Measurements from ENCODE around the gene PMEPA1. TPM values are rescaled to one million over a fixed set of nuclear protein-coding genes. Genes with fewer than 3 reads are reported as not detected.
"Not testable (repeated sequence)": the region's sequence is repeated elsewhere in the genome, so short reads cannot be mapped to it uniquely, and the experiment has no call there.

The PMEPA1 gene
- polyA plus RNA-seq, 2 of the 4 experiments (the other 2 are of a cell fraction) = 131 to 147 TPM

DNA sequence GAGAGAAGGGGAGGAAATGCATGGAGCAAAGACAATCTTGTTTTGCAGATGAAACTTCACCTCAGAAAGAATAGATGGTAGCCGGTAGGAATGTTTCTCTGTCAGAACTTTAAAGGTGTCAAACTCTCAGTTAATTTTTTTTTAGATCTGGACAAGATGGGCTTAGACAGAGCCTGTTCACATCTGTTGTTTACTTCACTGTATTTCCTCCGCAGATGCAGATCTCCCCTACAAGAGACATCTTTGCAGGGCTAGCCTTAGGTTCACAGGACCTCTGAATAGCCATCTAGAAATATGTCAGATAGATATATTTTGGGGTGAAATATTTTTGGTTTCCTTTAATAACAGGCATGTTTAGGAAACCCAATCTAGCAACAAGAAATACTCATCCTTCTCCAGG lies 77.5 kb downstream of the PMEPA1 start:
- FAIRE-seq = no peak
- ChIA-PET POLR2A (no interaction called here), CTCF (interaction anchor here (0.8 to 4.6 kb wide), 3 partner anchors 10 to 546 kb away, joined by 3 to 27 read pairs (median 3); no protein-coding TSS in a partner anchor)
- 89% methylated on average over 2 of the region's 2 CpGs for WGBS (ENCODE audit: missing lambda C conversion rate)
- H3K4me1 ChIP-seq = 0 out of 3 replicates have a peak, but pooled peaks cover 3% of the 10 kb centered on the region
- H3K4me2 ChIP-seq = no peak overlapping the region
- TF ChIP-seq CBX2 (IDR thresholded peaks at IDR 0.05; ENCODE audit: borderline replicate concordance, low read depth) (no peak), NPAS2 (CRISPR knock-in tag; IDR thresholded peaks at IDR 0.05; ENCODE audit: borderline replicate concordance) (no peak), ELK1 (IDR thresholded peaks at IDR 0.05; ENCODE audit: low read depth, low read length) (no peak), CEBPB (IDR thresholded peaks at IDR 0.05) (no peak), POLR2A (IDR thresholded peaks at IDR 0.05; ENCODE audit: low read length) (no peak), NR3C1 (IDR thresholded peaks at IDR 0.05) (no peak), MAX (IDR thresholded peaks at IDR 0.05) (no peak), KDM5A (IDR thresholded peaks at IDR 0.05) (no peak), BHLHE40 (IDR thresholded peaks at IDR 0.05; ENCODE audit: low read depth, low read length) (no peak), ESRRA (IDR thresholded peaks at IDR 0.05; ENCODE audit: borderline replicate concordance, low read length) (no peak), JUN (IDR thresholded peaks at IDR 0.05) (no peak), PBX3 (IDR thresholded peaks at IDR 0.05) (no peak), PHF8 (IDR thresholded peaks at IDR 0.05; ENCODE audit: borderline replicate concordance, low read depth) (no peak)
- no peak for DNase-seq (ENCODE audit: low read depth in 1 of 2, low spot score in 1 of 2)
- no peak for ATAC-seq
- no peak overlapping the region for H3K4me3 ChIP-seq
- H3K27ac ChIP-seq = no peak overlapping the region
- H3K9me3 ChIP-seq = peaks cover 13% of the 10 kb centered on the region

GRCh38 chr20:57630061-57630460 lies 79.8 kb downstream of the PMEPA1 start:
- Histone ChIP-seq H3K4me3 (no peak overlapping the region), H3K9me3 (no peaks in the 10 kb centered on the region; the same call in 2 of the 3 replicates), H3K4me1 (0 out of 3 replicates have a peak, but pooled peaks cover 3% of the 10 kb centered on the region), H3K4me2 (no peak overlapping the region), H3K27ac (no peak overlapping the region)
- 55% methylated on average over 4 of the region's 4 CpGs for WGBS (ENCODE audit: missing lambda C conversion rate)
- DNase-seq (ENCODE audit: low read depth in 1 of 2, low spot score in 1 of 2) (no peak), ATAC-seq (no peak), FAIRE-seq (no peak)
- TF ChIP-seq EHMT2 (IDR thresholded peaks at IDR 0.05; ENCODE audit: low read depth) = no peak
- no peak for TF ChIP-seq FOXS1 (CRISPR knock-in tag; IDR thresholded peaks at IDR 0.05)
- TF ChIP-seq ZFP36 (IDR thresholded peaks at IDR 0.05; ENCODE audit: borderline replicate concordance, partially characterized antibody) = no peak
- TF ChIP-seq EP300 (IDR thresholded peaks at IDR 0.05) = no peak
- TF ChIP-seq ATOH8 (CRISPR knock-in tag; IDR thresholded peaks at IDR 0.05; ENCODE audit: low read depth) = no peak
- TF ChIP-seq PHF8 (IDR thresholded peaks at IDR 0.05; ENCODE audit: borderline replicate concordance, low read depth) = no peak
- no peak for TF ChIP-seq TP53 (CRISPR knock-in tag; IDR thresholded peaks at IDR 0.05)
- ChIA-PET POLR2A (no interaction called here), CTCF (interaction anchor here (0.8 to 1.7 kb wide), 3 partner anchors 24 to 580 kb away, joined by 4 to 8 read pairs (median 4); no protein-coding TSS in a partner anchor)

DNA sequence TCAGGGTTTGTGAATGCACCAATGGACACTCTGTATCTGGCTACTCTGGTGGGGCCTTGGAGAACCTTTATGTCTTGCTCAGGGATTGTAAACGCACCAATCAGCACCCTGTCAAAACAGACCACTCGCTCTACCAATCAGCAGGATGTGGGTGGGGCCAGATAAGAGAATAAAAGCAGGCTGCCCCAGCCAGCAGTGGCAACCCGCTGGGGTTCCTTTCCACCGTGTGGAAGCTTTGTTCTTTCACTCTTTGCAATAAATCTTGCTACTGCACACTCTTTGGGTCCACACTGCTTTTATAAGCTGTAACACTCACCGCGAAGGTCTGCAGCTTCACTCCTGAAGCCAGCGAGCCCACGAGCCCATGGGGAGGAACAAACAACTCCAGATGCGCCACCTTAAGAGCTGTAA lies 80.3 kb downstream of the PMEPA1 start:
- ATAC-seq; DNase-seq (ENCODE audit: low read depth in 1 of 2, low spot score in 1 of 2); H3K9me3 ChIP-seq; H3K27ac ChIP-seq; H3K4me1 ChIP-seq; FAIRE-seq; H3K4me3 ChIP-seq; H3K4me2 ChIP-seq: not testable (repeated sequence)
- 88% methylated on average over 9 of the region's 9 CpGs for WGBS (ENCODE audit: missing lambda C conversion rate)
- ChIA-PET POLR2A (interaction anchor here (0.6 kb wide), 1 partner anchor 123 kb away, joined by 3 read pairs; no protein-coding TSS in a partner anchor), CTCF (interaction anchor here (0.8 to 3.5 kb wide), 5 partner anchors 25 to 581 kb away, joined by 4 to 16 read pairs (median 4); no protein-coding TSS in a partner anchor)

DNA sequence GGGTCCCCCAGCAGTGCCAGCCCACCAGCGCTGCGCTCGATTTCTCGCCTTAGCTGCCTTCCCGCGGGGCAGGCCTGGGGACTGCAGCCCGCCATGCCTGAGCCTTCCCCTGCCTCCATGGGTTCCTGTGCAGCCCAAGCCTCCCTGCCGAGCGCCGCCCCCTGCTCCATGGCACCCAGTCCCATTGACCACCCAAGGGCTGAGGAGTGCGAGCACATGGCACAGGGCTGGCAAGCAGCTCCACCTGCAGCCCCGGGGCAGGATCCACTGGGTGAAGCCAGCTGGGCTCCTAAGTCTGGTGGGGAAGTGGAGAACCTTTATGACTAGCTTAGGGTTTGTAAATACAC lies 80.9 kb downstream of the PMEPA1 start:
- FAIRE-seq; H3K27ac ChIP-seq; H3K9me3 ChIP-seq; ATAC-seq; H3K4me3 ChIP-seq; H3K4me2 ChIP-seq; DNase-seq (ENCODE audit: low read depth in 1 of 2, low spot score in 1 of 2); H3K4me1 ChIP-seq: not testable (repeated sequence)
- CTCF ChIA-PET = interaction anchor here (0.9 to 3.5 kb wide), 3 partner anchors 27 to 581 kb away, joined by 4 to 16 read pairs (median 8); no protein-coding TSS in a partner anchor
- POLR2A ChIA-PET = interaction anchor here (0.6 kb wide), 1 partner anchor 122 kb away, joined by 3 read pairs; no protein-coding TSS in a partner anchor
- WGBS (ENCODE audit: missing lambda C conversion rate) = 94% methylated on average over 6 of the region's 12 CpGs

Data from A549 (cell line).